Neural cell (in vitro differentiated cells): Measurements from ENCODE around the gene TRPT1. TPM values are rescaled to one million over a fixed set of nuclear protein-coding genes. Genes with fewer than 3 reads are reported as not detected.

ENCODE experiments used
- H2AFZ ChIP-seq: fragments of 200-600, 300-800 bp; sonication (generic), shearing (Covaris generic); 2 replicates; pipeline ENCODE4 v1.6.0; 2014; ENCODE audit warnings: low read depth, mild to moderate bottlenecking, antibody characterized with exemption, low read length, moderate library complexity
- H3F3A ChIP-seq: fragments of 200-600 bp; shearing (Covaris generic); 2 replicates; pipeline ENCODE4 v1.6.1; 2016; ENCODE audit warnings: mild to moderate bottlenecking, moderate library complexity, mixed read lengths, antibody characterized with exemption, low read length; ENCODE audit not compliant: insufficient read depth, poor library complexity, severe bottlenecking
- H3K27ac ChIP-seq: fragments of 200-600, 300-800 bp; sonication (generic), shearing (Covaris generic); 2 replicates; pipeline ENCODE4 v1.5.1; 2014; ENCODE audit warnings: mild to moderate bottlenecking, low read length, moderate library complexity
- H3K27me3 ChIP-seq: fragments of 300-800, 200-600 bp; sonication (generic), shearing (Covaris generic); 2 replicates; pipeline ENCODE4 v1.6.0; 2014; ENCODE audit warnings: mild to moderate bottlenecking, low read depth, low read length, moderate library complexity; ENCODE audit not compliant: insufficient read depth
- H3K36me3 ChIP-seq: fragments of 300-800, 200-600 bp; sonication (generic), shearing (Covaris generic); 2 replicates; pipeline ENCODE4 v1.5.1; 2014; ENCODE audit warnings: mild to moderate bottlenecking, antibody characterized with exemption, low read length, moderate library complexity; ENCODE audit not compliant: insufficient read depth
- H3K4me2 ChIP-seq: fragments of 300-800, 200-600 bp; sonication (generic), shearing (Covaris generic); 2 replicates; pipeline ENCODE4 v1.6.0; 2014; ENCODE audit warnings: mild to moderate bottlenecking, low read length
- H3K4me3 ChIP-seq: fragments of 300-800, 200-600 bp; sonication (generic), shearing (Covaris generic); 2 replicates; pipeline ENCODE4 v1.5.1; 2014; ENCODE audit warnings: mild to moderate bottlenecking, low read length, moderate library complexity
- H3K79me2 ChIP-seq: fragments of 200-600 bp; shearing (Covaris generic); replicated peaks from 2 replicates; pipeline ENCODE4 v1.6.0; 2014; ENCODE audit warnings: mild to moderate bottlenecking, low read length, moderate library complexity; ENCODE audit not compliant: insufficient read depth
- H3K9ac ChIP-seq: fragments of 300-800, 200-600 bp; sonication (generic), shearing (Covaris generic); 2 replicates; pipeline ENCODE4 v1.6.1; 2016; ENCODE audit warnings: mild to moderate bottlenecking, low read length, mixed read lengths
- H3K9me2 ChIP-seq: fragments of 200-600 bp; shearing (Covaris generic); 2 replicates; pipeline ENCODE4 v1.6.1; 2016; ENCODE audit warnings: mild to moderate bottlenecking, low read length, mixed read lengths; ENCODE audit not compliant: insufficient read depth
- H3K9me3 ChIP-seq: fragments of 200-600, 300-800 bp; sonication (generic), shearing (Covaris generic); 2 replicates; pipeline ENCODE4 v1.6.1; 2016; ENCODE audit warnings: mild to moderate bottlenecking, mixed run types, low read length, moderate library complexity, mixed read lengths
- H4K20me1 ChIP-seq: fragments of 200-600 bp; shearing (Covaris generic); 2 replicates; pipeline ENCODE4 v1.6.1; 2016; ENCODE audit warnings: mild to moderate bottlenecking, mixed run types; ENCODE audit not compliant: insufficient read depth
- CTCF ChIP-seq: fragments of 450-650 bp; IDR thresholded peaks from 2 replicates; pipeline ENCODE4 v1.5.1; 2014; ENCODE audit warnings: antibody characterized with exemption, mild to moderate bottlenecking, moderate library complexity; ENCODE audit not compliant: poor library complexity, severe bottlenecking
- EP300 ChIP-seq: fragments of 450-650 bp; conservative IDR thresholded peaks from 2 replicates; pipeline ENCODE4 v1.6.1; 2014; ENCODE audit warnings: antibody characterized with exemption, mild to moderate bottlenecking, moderate library complexity; ENCODE audit not compliant: poor library complexity, severe bottlenecking
- EZH2 ChIP-seq: fragments of 200-600, 300-800 bp; shearing (Covaris generic), sonication (generic); IDR thresholded peaks from 2 replicates; pipeline ENCODE4 v1.6.1; 2014; ENCODE audit warnings: antibody characterized with exemption, low read length, borderline replicate concordance, mild to moderate bottlenecking; ENCODE audit not compliant: insufficient read depth, poor library complexity, severe bottlenecking
- MXI1 ChIP-seq: fragments of 450-650 bp; conservative IDR thresholded peaks from 2 replicates; pipeline ENCODE4 v1.6.1; 2014; ENCODE audit warnings: antibody characterized with exemption, mild to moderate bottlenecking; ENCODE audit not compliant: poor library complexity, severe bottlenecking
- POLR2AphosphoS5 ChIP-seq: IDR thresholded peaks from 2 replicates; pipeline ENCODE4 v1.6.1; 2012
- RAD21 ChIP-seq: fragments of 450-650 bp; conservative IDR thresholded peaks from 2 replicates; pipeline ENCODE4 v1.6.1; 2014; ENCODE audit warnings: antibody characterized with exemption, mild to moderate bottlenecking, moderate library complexity
- SMC3 ChIP-seq: fragments of 450-650 bp; conservative IDR thresholded peaks from 2 replicates; pipeline ENCODE4 v1.6.1; 2014; ENCODE audit warnings: antibody characterized with exemption, mild to moderate bottlenecking, moderate library complexity; ENCODE audit not compliant: poor library complexity
- TAF1 ChIP-seq: IDR thresholded peaks from 2 replicates; pipeline ENCODE4 v1.6.1; 2012; ENCODE audit warnings: low read depth
- polyA plus RNA-seq: library from polyadenylated mRNA; depleted of rRNA; stranded (reverse); fragments of >200 nt; gene quantifications from 2 replicates; pipeline ENCODE4 v1.2.3, GENCODE V29; 2014
- TF ChIP-seq, protein P1 (sequence below): IDR thresholded peaks from 2 replicates; pipeline ENCODE4 v1.6.1; 2012; ENCODE audit warnings: borderline replicate concordance

Gene TRPT1
- polyA plus RNA-seq, 1 donor from 2014 or later, result 67.2 TPM

GRCh38 chr11:64219354-64219684 lies 6.7 kb downstream of the TRPT1 start:
- TF ChIP-seq, protein P1, sequence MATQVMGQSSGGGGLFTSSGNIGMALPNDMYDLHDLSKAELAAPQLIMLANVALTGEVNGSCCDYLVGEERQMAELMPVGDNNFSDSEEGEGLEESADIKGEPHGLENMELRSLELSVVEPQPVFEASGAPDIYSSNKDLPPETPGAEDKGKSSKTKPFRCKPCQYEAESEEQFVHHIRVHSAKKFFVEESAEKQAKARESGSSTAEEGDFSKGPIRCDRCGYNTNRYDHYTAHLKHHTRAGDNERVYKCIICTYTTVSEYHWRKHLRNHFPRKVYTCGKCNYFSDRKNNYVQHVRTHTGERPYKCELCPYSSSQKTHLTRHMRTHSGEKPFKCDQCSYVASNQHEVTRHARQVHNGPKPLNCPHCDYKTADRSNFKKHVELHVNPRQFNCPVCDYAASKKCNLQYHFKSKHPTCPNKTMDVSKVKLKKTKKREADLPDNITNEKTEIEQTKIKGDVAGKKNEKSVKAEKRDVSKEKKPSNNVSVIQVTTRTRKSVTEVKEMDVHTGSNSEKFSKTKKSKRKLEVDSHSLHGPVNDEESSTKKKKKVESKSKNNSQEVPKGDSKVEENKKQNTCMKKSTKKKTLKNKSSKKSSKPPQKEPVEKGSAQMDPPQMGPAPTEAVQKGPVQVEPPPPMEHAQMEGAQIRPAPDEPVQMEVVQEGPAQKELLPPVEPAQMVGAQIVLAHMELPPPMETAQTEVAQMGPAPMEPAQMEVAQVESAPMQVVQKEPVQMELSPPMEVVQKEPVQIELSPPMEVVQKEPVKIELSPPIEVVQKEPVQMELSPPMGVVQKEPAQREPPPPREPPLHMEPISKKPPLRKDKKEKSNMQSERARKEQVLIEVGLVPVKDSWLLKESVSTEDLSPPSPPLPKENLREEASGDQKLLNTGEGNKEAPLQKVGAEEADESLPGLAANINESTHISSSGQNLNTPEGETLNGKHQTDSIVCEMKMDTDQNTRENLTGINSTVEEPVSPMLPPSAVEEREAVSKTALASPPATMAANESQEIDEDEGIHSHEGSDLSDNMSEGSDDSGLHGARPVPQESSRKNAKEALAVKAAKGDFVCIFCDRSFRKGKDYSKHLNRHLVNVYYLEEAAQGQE, result no peak
- TF ChIP-seq EP300 (no peak), CTCF (no peak), RAD21 (no peak)
- Histone ChIP-seq H3K9ac (no peak overlapping the region), H3K27ac (no peak overlapping the region), H3K36me3 (no peaks in the 10 kb centered on the region), H3K9me3 (no peaks in the 10 kb centered on the region), H3K79me2 (no peaks in the 10 kb centered on the region), H3K27me3 (no peaks in the 10 kb centered on the region), H3K4me3 (no peak overlapping the region), H3K9me2 (no peaks in the 10 kb centered on the region), H3K4me2 (no peak overlapping the region), H3F3A (no peaks in the 10 kb centered on the region), H2AFZ (no peak overlapping the region), H4K20me1 (no peaks in the 10 kb centered on the region)

DNA sequence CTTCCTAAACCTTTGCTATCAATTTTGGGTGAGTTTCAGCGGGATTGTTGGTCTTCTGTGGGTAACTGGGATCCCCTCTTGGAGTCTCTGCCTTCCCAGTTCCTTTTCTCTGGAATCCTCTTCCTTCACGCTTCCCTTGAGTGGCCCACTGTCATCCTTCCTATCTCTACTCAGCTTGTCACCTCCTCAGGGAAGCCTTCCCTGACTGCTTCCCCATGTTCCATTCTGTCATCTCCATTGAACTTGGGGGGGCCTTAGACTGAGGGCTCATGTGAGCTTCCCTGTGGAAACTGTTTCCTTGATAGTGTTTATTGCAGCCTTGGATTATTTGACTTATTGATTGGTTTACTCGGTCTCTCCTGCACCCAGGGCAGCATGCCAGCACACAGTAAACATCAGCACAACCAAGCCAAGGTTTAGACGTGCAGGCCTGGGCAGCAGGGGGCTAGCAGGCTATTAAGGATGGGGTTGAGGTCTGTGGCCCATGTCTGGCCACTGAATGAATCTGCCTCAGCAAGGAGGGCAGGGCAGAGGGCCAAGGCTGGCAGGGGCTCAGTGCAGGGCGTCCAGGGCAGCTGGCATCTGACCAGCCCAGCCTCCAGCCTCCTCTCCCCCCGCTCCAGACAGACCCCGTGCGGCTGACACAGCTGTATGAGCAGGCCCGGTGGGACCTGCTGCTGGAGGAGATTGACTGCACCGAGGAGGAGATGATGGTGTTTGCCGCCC lies 7.2 kb downstream of the TRPT1 start:
- Histone ChIP-seq H3K9me3 (no peaks in the 10 kb centered on the region), H3K4me2 (no peak overlapping the region), H3K27ac (no peak overlapping the region), H3K27me3 (no peaks in the 10 kb centered on the region), H4K20me1 (no peaks in the 10 kb centered on the region), H2AFZ (no peak overlapping the region), H3F3A (no peaks in the 10 kb centered on the region), H3K9me2 (no peaks in the 10 kb centered on the region), H3K9ac (no peak overlapping the region), H3K79me2 (no peaks in the 10 kb centered on the region), H3K4me3 (no peak overlapping the region), H3K36me3 (no peaks in the 10 kb centered on the region)
- TF ChIP-seq TAF1 (no peak), EP300 (no peak), RAD21 (no peak), EZH2 (no peak), MXI1 (no peak), POLR2AphosphoS5 (no peak), SMC3 (no peak)
- TF ChIP-seq, protein P1, result no peak
